Left renal pelvis (tissue), 4 donors: ENCODE data around the gene ZNF341. TPM values are rescaled to one million over a fixed set of nuclear protein-coding genes. Genes with fewer than 3 reads are reported as not detected.
"Not testable (repeated sequence)": the region's sequence is repeated elsewhere in the genome, so short reads cannot be mapped to it uniquely, and the experiment has no call there.

Source experiments
- DNase-seq, 4 donors: peaks; one replicate each; pipeline ENCODE4 v3.0.0-alpha.2; 2013; ENCODE audit warnings: low read depth in 4 of 4, low spot score in 3 of 4
- polyA plus RNA-seq, 4 donors: library from polyadenylated mRNA; unstranded; fragments of 120-200 nt; gene quantifications; one replicate each; pipeline ENCODE4 v1.2.1, GENCODE V29; 2013; ENCODE audit not compliant: insufficient read length in 4 of 4

Gene ZNF341
- polyA plus RNA-seq, 4 donors = 2.0 to 4.6 (median 2.9) TPM

DNA sequence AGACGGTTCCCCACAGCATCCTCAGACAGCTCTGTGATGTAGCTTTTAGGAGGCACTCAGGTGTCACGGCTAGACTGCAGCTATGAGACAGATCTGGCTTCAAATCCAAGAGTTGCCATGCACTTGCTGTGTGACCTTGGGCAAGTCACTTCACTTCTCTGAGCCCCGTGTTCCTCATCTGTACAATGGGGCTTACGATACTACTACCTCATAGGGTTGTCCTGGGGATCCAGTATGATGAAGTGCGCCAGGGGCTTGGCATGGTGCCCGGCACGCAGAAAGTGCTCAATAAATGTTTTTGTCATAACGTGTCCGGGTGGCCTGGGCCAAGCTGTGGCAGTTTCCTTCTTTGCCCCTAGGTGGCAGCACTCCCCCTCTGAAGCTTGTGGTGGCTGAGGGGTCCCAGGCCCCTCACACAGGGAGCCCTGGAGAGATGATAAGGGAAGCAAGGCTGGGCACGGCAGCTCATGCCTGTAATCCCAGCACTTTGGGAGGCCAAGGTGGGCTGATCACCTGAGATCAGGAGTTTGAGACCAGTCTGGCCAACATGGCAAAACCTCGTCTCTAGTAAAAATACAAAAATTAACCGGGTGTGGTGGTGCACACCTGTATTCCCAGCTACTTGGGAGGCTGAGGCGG is 60.3 kb downstream of the ZNF341 start:
- no peak for DNase-seq

GRCh38 chr20:33792598-33792989 is 60.8 kb downstream of the ZNF341 start:
- DNase-seq = not testable (repeated sequence)

GRCh38 chr20:33793011-33793931 is 61.5 kb downstream of the ZNF341 start:
- DNase-seq = no peak

GRCh38 chr20:33796263-33796906 is 64.6 kb downstream of the ZNF341 start:
- DNase-seq = no peak

DNA sequence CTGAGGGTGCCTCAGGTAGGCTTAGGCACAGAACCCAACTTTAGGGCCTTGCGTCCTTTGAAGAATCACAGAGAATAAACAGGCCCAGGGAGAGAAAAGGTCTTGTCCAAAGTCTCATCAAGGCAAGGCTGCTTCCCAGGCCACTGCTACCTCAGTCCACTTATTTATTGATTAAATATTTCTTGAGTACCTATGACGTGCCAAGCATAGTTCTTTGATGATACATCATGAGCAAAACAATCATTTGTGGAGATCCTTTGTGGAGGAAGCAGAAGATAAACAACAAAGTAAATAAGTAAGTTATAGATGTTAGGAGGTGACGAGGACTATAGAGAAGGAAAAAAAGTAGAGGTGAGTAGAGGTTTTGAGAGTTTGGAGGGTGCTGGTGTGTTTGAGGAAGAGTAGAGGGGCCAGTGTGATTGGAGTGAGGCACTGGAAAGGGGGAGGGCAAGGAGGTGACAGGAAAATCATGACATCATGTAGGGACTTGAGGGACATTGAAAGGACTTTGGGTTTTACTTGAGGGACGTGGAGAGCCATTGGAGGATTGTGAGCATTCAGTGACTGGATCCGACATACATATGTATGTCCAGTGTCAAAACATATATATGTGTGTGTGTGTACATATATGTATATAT is 65.2 kb downstream of the ZNF341 start:
- DNase-seq = no peak

DNA sequence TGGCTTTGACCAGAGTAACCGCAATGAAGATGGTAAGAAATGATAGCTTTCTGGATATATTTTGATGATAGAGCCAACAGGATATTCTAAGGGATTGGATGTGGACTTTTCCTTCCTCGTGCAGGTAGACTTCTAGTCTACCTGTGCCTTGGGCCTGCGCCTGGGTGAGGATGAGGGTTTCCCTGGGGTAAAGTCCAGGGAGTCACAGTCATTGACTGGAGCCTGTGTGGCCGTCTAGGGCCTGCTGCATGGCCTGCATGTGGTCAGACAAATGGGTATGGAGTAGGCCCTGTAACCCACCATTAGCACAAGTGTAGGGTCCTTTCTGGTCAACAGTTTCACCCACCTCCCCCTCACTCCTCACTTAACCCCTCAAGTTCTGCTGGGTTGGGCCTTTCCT is 66.6 kb downstream of the ZNF341 start:
- no peak for DNase-seq

DNA sequence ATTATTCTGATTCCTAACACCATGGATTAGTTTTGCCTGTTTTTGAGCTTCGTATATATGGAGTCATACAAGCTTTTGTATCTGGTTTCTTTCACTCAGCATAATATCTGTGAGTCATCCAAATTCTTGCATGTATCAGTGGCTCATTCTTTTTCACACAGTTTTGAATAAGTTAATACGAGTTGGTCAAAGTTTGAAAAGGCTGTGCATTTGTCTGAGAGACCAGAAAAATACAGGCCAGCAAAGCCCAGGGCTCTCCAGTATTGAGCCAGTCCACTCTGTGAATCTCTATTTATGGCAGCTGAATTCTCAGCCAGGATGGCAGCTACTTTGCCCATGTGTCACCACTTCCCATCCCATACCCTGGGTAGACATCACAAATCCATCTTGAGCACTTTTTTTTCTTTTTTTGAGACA is 72.1 kb downstream of the ZNF341 start:
- no peak for DNase-seq

GRCh38 chr20:33808388-33808787 is 76.6 kb downstream of the ZNF341 start:
- DNase-seq = no peak

DNA sequence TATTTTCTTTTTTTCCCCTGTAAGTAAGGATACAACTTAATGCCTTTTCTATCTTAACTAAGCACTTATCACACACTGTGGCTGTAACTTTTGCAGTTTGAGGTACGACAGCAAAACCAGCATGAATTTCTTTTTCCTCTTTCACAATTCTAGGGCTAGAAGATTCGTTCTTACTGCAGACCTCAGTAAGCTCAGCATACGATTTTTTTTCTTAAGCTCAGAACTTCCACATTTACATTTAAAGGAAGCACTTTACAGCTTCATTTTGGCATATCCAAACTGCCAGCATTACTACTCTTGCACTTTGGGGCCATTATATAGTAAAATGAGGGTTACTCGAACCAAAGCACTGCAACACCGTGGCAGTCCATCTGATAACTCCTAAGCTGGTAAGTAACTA is 78.5 kb downstream of the ZNF341 start:
- DNase-seq = no peak

- peak; percentile 92 to 97 (median 96) for DNase-seq
These were observed 79.3 kb downstream of the ZNF341 start, which contains the start of gene CHMP4B for GRCh38 chr20:33810885-33811775. TSS of gene CHMP4B (plus strand) at chr20:33811348. CDS start at chr20:33811469, 121 bp downstream.

DNA sequence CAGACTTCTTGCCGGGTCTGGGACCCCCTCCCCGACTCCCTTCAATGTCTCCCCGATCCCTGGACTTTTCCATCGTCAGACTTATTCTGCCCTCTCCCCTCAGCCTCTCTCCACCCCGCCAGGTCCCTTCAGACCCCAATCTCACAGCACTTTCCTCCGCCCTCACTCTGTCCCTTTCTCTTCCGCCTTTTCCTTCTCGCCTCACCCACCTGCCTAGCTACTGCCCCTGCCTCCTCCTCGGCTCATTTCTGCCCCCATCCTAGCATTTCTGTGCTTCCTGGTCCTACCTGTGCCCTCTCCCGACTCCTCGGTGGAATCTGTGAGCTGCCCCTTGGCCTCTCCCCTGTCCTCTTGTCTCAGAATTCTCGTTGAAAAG is 80.0 kb downstream of the ZNF341 start:
- DNase-seq = no peak

DNA sequence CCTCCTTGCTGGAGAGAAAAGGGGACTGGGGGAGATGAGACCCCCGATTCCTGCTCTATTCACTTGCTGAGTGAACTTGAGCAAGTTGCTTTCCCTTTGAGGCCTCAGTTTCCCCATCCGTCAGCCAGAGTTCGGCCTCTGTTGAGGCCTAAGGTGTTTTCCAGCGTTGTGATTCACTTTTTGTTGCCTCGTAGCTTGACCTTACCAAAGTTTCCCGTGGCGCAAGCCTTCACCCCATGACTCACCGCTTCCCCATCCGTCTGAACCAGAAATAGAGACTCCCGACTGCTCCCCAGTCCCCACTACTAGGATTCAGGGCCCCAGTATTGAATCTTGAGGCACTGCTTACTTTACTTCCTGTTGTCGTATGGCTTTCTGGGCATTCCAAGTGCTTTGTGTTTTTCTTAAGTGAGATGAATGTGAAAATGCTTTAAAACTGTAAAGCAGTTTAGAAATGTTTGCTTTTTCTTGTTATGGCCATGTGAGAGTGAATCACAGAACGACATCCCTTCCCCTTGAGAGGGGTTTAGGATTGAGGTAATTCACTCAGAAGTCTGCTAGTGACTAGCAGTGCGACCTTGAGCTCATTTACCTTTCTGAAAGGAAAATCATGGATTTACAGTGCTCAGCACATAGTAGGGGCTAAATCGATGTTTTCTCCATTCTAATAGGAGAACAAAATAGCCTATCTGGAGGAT is 80.5 kb downstream of the ZNF341 start:
- DNase-seq = no peak

- no peak for DNase-seq
These were observed 81.2 kb downstream of the ZNF341 start for GRCh38 chr20:33812908-33813462.

DNA sequence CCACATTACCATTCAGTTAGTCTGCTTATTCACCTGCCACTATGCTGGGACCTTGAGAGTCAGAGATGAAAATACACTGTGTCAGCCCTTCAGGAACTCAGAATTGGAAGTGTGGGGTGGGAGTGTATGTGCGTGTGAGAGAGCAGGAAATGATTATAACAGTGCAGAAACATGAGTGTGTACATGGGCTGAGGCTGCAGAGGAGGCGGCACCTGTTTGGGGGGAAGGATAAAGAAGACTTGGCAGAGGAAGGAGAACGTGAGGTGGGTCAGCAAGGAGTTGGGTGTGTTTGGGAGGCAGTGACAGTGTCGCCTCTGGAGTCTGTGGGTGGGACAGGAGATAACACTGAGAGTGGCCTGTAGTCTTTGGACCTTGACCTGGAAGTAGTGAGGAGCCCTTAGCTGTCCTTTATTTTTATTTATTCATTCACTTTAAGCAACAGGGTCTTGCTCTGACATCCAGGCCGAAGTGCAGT is 82.5 kb downstream of the ZNF341 start:
- no peak for DNase-seq

GRCh38 chr20:33815671-33816070 is 83.9 kb downstream of the ZNF341 start:
- no peak for DNase-seq

- DNase-seq = no peak
These were observed 84.4 kb downstream of the ZNF341 start for GRCh38 chr20:33816191-33816590.

DNA sequence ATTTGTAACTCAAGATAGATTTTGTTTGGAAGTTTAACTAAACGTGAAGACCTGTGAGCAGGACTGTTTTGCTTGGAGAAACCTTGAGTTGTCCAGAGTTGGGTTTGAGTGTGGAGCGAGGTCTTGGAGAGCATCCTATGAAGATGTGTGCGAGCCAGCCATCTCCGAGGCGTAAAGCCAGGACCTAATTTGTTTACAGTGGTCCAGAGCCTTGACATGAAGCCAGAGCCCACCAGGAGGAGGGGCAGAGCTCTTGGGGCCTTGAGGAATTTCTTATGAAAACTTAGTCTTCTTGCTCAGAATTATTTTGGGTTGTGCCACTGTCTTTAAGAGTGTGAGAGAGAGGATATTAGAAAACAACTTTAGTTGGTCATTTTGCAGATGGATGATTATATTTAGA is 85.6 kb downstream of the ZNF341 start:
- no peak for DNase-seq

GRCh38 chr20:33819456-33819855 is 87.7 kb downstream of the ZNF341 start:
- no peak for DNase-seq

- no peak for DNase-seq
These were observed 88.6 kb downstream of the ZNF341 start for GRCh38 chr20:33820362-33820761.
